Urinary bladder (tissue), 4 donors: Measurements from ENCODE around the gene ERMAP. TPM values are rescaled to one million over a fixed set of nuclear protein-coding genes. Genes with fewer than 3 reads are reported as not detected.
A peak's percentile ranks its signal among the peaks of the same experiment; 100 is the strongest.

ENCODE experiments used
- DNase-seq: peaks from one replicate; pipeline ENCODE4 v3.0.0-alpha.2; 2015; ENCODE audit errors: extremely low spot score
- H3K27ac ChIP-seq: one replicate; pipeline ENCODE4 v1.5.1; 2013; ENCODE audit warnings: low read depth, mild to moderate bottlenecking, moderate library complexity
- H3K36me3 ChIP-seq: one replicate; pipeline ENCODE4 v1.6.1; 2013; ENCODE audit warnings: mild to moderate bottlenecking, moderate library complexity; ENCODE audit not compliant: insufficient read depth
- H3K4me1 ChIP-seq: one replicate; pipeline ENCODE4 v1.6.1; 2013; ENCODE audit warnings: mild to moderate bottlenecking, moderate library complexity; ENCODE audit not compliant: insufficient read depth
- H3K4me3 ChIP-seq: one replicate; pipeline ENCODE4 v1.5.1; 2013; ENCODE audit warnings: low read depth, low read length
- WGBS: extraction: QIAGEN DNeasy Blood & Tissue Kit; methylation state at CpG from one replicate; pipeline ENCODE4 v1.1.7; 2013; 5-methylcytosine and 5-hydroxymethylcytosine counted together
- polyA plus RNA-seq: library from polyadenylated mRNA; stranded (reverse); fragments of 200-250 nt; gene quantifications from one replicate; pipeline ENCODE4 v1.2.3, GENCODE V29; 2013
- total RNA-seq: library from RNA; depleted of rRNA; stranded (reverse); fragments of >200 nt; gene quantifications from one replicate; pipeline ENCODE4 v1.2.3, GENCODE V29; 2014
- donor health status: healthy with polysubstance abuse.
- donor health status: healthy.

ERMAP gene
- total and polyA plus RNA-seq, 2 donors: 8.2 to 12.3 TPM

GRCh38 chr1:42841440-42842147 lies 24.7 kb downstream of the ERMAP start:
- Histone ChIP-seq H3K27ac (no peak overlapping the region), H3K4me3 (no peak overlapping the region), H3K36me3 (no peaks in the 10 kb centered on the region), H3K4me1 (no peaks in the 10 kb centered on the region)
- DNase-seq: no peak
- 92% methylated on average over 2 of the region's 2 CpGs for WGBS

DNA sequence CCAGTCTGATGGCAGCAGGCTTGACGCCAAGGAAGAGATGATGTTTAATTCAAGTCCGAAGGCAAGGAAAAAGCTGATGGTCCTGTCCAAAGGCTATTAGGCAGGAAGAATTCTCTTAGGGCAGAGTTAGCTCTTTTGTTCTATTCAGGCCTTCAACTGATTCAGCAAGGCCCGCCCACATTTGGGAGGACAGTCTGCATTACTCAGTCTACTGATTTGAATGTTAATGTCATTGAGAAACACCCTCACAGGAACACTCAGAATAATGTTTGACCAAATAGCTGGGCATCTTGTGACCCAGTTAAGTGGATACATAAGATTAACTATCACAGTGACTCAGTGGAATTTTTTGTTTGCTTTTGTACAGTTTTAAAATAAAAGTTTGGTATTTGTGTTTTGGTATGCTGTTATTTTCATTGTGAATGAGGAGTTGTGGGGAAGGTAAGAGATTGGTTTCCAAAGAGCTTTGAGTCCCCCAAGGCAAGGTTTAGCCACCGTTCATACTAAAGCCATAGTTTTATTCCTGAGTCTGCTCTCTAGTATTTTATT lies 27.7 kb downstream of the ERMAP start:
- no peak overlapping the region for H3K27ac ChIP-seq
- WGBS: 89% methylated on average over 4 of the region's 4 CpGs
- H3K36me3 ChIP-seq: no peaks in the 10 kb centered on the region
- H3K4me3 ChIP-seq: no peak overlapping the region
- no peak for DNase-seq
- peaks cover 2% of the 10 kb centered on the region for H3K4me1 ChIP-seq

DNA sequence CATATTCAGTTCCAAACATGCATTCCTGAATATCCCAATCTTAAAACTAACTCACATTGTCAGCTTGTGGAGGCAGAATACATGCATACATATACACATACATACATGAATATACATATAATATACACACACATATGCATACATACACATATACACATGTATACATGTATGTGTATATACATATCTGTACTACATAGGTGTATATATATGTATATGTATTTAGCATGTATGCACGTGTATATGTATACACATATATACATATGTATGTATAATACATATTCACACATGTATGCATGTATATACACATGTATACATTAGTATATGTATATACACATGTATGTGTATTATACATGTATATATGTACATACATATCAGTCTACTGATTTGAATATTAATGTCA lies 28.3 kb downstream of the ERMAP start:
- no peak for DNase-seq
- Histone ChIP-seq H3K4me3 (no peak overlapping the region), H3K27ac (no peak overlapping the region), H3K4me1 (peaks cover 2% of the 10 kb centered on the region), H3K36me3 (no peaks in the 10 kb centered on the region)
- 62% methylated on average over 1 of the region's 1 CpG for WGBS

DNA sequence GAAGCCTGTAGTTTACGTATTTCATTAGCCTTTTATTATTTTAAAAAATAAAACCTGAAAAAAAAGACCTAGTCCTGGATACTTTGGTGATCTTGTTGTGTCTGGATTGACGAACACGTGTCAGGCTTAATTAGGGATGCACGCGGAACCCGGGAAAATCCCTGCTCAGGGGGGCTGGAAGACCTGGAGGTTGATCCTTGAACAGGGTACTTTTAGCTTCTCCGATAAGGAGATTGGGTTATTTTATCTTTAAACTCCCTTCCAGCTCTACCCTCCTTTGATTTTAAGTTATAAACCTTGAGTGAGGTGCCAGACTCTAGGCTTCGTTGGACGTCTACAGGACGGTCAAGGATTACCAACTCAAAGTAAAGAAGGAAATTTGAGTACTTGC lies 28.9 kb downstream of the ERMAP start:
- H3K36me3 ChIP-seq: peaks cover under 1% of the 10 kb centered on the region
- H3K4me3 ChIP-seq: peak overlapping the region; percentile 47
- no peak for DNase-seq
- peaks cover 2% of the 10 kb centered on the region for H3K4me1 ChIP-seq
- WGBS: 5% methylated on average over 10 of the region's 10 CpGs
- no peak overlapping the region for H3K27ac ChIP-seq

DNA sequence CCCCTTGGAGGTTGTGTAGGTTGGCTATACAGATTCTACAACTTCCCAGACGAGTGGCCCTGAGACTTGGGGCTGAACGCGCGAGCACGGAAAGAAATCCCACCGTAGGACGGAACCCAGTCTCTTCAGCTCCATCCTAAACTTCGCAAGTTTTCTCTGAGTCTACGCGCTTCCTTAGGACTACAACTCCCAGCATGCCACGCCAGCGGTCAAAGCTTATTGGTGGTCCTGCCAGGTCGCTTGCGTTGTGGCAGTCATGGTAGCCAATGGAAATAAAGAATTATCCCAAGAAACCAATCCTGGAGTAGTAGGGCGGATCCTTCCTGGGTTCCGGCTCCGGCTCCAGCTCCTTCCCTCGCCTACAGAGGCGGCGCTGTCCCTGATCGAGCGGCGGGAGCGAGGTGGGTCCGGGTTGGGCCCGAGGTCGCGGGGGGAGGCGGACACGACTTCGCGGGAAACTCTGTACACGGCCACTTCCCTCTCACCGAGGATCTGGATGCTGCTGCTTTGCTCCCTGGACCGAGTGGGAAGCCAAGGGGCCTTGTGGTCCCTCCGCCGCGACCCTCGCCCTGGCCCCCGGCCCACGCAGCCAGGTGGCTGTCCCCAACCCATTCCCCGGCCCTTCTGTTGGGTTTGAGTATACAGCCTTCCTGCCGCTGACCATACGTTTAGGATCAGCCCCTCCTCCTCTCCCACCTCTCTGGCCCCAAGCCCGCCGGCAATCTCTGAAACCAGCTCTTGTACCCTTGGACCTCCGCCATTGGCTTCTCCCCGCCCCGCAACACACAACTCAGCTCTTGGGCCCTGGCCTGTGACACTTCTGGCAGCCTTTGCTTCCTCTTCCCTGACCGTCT lies 29.6 kb downstream of the ERMAP start, which contains the start of gene ZNF691:
Gene ZNF691 (plus strand): TSS at position 357 of the 854 bp plus-strand sequence. CDS start 3,046 bp downstream, outside the sequence.
- WGBS: under 1% methylated on average over 50 of the region's 50 CpGs
- peak within 1 kb of the TSS; percentile 47 for H3K27ac ChIP-seq
- peaks cover 2% of the 10 kb centered on the region for H3K4me1 ChIP-seq
- peaks cover 3% of the 10 kb centered on the region for H3K36me3 ChIP-seq
- H3K4me3 ChIP-seq: peak within 1 kb of the TSS; percentile 75
- peak; percentile 96 for DNase-seq

DNA sequence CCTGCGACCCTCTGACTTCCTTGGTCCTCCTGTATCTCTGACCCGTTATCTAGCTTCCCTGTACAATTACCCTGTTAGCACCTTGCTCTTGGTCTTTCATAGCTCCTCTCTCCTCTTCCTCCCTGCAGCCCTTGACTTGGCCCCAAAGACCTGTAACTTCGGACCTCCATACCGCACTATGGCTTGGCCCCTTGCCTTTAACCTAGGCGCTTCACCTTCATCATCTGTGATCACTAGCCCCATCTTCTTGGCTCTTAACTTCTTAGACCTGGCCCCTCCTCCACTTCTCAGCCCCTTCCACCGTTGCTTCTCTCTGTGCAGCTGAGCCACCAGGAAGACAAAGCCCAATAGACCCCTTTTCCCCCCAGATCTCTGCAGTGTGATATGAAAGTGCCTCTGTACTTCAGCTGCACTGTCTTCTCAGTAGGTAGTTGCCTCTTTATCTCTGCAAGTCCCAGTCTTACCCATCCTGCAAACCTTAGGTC lies 30.2 kb downstream of the ERMAP start:
- Histone ChIP-seq H3K27ac (no peak overlapping the region), H3K4me1 (peaks cover 2% of the 10 kb centered on the region), H3K4me3 (peak overlapping the region; percentile 75), H3K36me3 (peaks cover 3% of the 10 kb centered on the region)
- no peak for DNase-seq
- whole genome bisulfite sequencing: 5% methylated on average over 6 of the region's 6 CpGs

DNA sequence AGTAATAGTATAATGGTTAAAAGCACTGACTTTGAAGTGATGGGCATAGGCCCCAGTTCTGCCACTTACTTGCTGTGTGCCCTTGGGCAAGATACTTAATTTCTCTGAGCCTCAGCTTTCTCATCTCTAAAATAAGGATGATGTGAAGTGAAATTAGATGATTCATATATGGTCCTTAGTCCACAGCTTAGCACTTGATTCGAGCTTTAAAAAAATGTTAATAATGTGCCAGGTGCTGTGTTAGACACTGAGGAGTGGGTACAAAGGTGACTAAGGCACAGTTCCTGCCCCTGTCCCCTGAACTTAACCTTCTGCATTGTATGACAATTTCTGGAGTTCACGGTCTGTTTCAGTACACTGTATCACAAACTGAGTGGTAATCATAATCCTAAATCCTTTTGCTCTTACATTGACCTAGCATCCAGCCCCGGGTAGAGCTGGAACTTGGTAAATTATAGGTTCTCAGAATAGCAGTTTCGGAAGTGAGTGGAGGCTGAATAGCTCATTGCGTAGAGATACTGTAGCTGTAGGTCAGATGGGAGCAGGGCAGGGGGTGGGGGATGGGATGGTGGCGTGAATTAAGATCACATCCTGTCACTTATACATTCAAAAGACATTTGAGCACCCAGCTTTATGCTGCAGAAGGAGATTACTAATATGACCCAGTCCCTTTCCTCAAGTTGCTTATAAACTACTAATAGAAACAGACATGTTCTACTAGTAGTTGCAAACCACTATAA lies 31.0 kb downstream of the ERMAP start:
- peaks cover 3% of the 10 kb centered on the region for H3K36me3 ChIP-seq
- no peak overlapping the region for H3K27ac ChIP-seq
- no peak for DNase-seq
- H3K4me1 ChIP-seq: peaks cover 2% of the 10 kb centered on the region
- 83% methylated on average over 6 of the region's 6 CpGs for WGBS
- no peak overlapping the region for H3K4me3 ChIP-seq

- H3K4me1 ChIP-seq: peaks cover 2% of the 10 kb centered on the region
- no peak for DNase-seq
- WGBS: 96% methylated on average over 2 of the region's 2 CpGs
- H3K4me3 ChIP-seq: no peak overlapping the region
- H3K36me3 ChIP-seq: peaks cover 3% of the 10 kb centered on the region
- H3K27ac ChIP-seq: no peak overlapping the region
These were observed 32.1 kb downstream of the ERMAP start for GRCh38 chr1:42848823-42849537.

DNA sequence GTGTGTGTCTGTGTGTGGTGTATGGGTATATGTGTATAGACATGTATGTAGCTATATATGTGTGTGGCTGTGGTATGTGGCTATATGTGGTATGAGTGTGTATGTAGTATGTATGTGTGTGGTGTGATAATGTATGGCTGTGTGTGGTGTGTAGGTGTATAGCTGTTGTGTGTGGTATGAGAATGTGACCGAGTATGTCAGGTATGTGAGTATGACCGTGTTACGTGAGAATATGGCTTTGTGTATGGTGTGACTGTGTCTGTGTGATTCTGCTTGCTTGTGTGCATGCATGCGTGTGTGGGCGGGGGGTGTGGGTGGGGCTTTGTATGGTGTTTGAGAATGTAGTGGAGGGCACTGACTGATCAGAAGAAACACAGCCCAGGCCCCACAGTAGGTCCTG lies 33.0 kb downstream of the ERMAP start:
- WGBS: 96% methylated on average over 5 of the region's 5 CpGs
- DNase-seq: no peak
- Histone ChIP-seq H3K4me3 (no peak overlapping the region), H3K27ac (no peak overlapping the region), H3K4me1 (peaks cover 2% of the 10 kb centered on the region), H3K36me3 (peaks cover 3% of the 10 kb centered on the region)

DNA sequence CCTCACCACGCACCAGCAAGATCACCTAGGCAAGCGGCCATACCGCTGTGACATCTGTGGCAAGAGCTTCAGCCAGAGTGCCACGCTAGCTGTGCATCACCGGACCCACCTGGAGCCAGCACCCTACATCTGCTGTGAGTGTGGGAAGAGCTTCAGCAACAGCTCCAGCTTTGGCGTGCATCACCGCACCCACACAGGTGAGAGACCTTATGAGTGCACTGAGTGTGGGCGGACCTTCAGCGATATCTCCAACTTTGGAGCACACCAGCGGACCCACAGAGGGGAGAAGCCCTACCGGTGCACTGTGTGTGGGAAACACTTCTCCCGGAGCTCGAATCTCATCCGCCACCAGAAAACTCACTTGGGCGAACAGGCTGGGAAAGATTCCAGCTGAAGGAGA lies 34.5 kb downstream of the ERMAP start:
- WGBS: 98% methylated on average over 15 of the region's 15 CpGs
- Histone ChIP-seq H3K4me1 (peaks cover 2% of the 10 kb centered on the region), H3K27ac (no peak overlapping the region), H3K36me3 (peaks cover 3% of the 10 kb centered on the region), H3K4me3 (no peak overlapping the region)
- no peak for DNase-seq

DNA sequence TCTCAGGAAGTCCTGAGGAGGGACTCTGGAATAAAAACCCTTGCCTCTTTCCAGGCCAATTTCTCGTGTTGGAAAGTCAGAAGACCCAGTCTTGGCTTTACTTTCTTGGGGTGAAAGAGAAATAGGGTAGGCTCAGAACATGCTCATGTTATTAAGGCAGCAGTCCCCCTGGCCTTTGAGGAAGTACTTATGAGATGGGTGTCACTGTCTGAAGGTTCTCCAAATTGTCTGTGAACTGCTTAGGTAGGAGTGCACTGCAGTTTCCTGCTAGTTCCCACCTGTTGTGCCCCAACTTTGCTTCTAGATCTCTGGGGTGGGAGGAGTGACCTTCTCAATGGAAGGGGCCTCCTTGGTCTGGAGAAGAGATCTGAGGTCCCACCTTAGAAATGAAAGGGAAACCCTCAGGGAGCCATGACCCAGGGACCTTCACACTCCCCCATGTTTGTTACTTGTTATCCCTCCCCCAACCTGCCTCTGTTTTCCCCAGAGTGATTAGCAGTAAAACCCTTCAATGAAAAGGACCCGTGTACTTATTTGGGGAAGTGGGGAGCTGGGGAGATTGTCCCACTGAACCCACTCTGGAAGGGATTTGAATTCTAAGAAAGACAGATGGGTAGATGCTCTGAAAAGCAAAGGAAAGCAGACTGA lies 35.2 kb downstream of the ERMAP start:
- peaks cover 2% of the 10 kb centered on the region for H3K4me1 ChIP-seq
- no peak overlapping the region for H3K4me3 ChIP-seq
- H3K27ac ChIP-seq: no peak overlapping the region
- H3K36me3 ChIP-seq: peaks cover 3% of the 10 kb centered on the region
- DNase-seq: no peak
- 91% methylated on average over 2 of the region's 2 CpGs for WGBS

DNA sequence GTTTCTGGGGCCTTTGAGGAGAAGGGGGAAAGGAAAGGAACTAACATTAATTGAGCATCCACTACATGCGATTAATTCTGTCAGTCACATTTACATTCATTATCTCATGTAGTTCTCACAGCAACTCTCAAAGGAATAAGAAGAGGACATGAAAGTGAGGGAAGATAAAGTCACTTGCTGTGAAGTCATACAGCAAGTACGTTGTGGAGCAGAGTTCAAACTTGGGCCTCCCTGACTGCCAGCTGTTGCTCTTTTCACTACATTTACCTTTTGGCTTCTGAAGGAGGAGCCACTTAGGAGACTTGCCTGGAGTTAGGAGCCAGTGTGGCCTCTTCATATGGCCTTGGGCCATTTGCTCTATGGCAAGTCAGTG lies 35.7 kb downstream of the ERMAP start:
- H3K27ac ChIP-seq: no peak overlapping the region

More for the DNA sequence above, 35.7 kb downstream of the ERMAP start:
- WGBS: 62% methylated on average over 2 of the region's 2 CpGs
- no peak for DNase-seq
- Histone ChIP-seq H3K4me3 (no peak overlapping the region), H3K36me3 (peaks cover 3% of the 10 kb centered on the region), H3K4me1 (no peaks in the 10 kb centered on the region)
